Fibroblast of peridontal ligament (primary cell): ENCODE data around the gene CLHC1.
"Not testable (repeated sequence)": the region's sequence is repeated elsewhere in the genome, so short reads cannot be mapped to it uniquely, and the experiment has no call there.

Experiments used
- DNase-seq: peaks from one replicate; pipeline ENCODE4 v3.0.0-alpha.2; 2010; ENCODE audit errors: extremely low read depth

Gene CLHC1

DNA sequence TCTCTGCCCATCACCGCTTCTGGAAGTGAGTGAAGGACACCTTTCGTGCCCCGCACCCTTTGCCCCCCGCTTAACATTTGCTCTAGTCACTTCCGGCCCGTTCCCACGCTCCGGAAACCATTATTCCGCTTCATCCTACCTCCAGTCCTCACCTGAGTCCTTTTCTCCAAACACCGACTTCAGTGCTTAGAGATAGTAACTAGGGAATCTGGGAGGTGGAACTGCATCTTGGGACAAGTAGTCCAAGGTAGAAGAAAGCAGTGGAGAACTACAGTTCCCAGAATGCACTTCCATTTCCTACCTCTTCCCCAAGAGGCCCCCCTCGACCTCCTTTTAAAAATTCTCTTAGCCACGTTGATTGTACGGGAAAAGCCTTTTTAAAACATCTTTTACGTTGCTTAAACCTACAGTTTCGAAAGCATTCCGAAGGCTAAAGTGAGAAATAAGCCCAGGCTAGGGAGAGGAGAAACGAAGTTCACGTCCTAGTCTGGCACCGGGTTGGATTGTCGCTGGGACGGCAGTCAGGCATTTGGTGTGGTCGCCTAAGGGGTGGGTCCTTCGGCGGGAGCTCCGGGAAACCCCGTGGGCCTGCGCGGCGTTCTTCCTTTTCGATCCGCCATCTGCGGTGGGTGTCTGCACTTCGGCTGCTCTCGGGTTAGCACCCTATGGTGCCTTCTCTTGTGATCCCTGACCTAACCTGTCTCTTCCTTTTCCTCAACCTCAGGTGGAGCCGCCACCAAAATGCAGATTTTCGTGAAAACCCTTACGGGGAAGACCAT is at the start of gene CLHC1, which contains the start of gene RPS27A:
TSS of gene CLHC1 (minus strand) at position 210 of the 779 bp plus-strand sequence. CDS start 9,882 bp downstream, outside the sequence.
TSS of gene RPS27A (plus strand) at position 605 of the 779 bp plus-strand sequence. CDS start at position 742, 137 bp downstream.
- peak; percentile 99 for DNase-seq

DNA sequence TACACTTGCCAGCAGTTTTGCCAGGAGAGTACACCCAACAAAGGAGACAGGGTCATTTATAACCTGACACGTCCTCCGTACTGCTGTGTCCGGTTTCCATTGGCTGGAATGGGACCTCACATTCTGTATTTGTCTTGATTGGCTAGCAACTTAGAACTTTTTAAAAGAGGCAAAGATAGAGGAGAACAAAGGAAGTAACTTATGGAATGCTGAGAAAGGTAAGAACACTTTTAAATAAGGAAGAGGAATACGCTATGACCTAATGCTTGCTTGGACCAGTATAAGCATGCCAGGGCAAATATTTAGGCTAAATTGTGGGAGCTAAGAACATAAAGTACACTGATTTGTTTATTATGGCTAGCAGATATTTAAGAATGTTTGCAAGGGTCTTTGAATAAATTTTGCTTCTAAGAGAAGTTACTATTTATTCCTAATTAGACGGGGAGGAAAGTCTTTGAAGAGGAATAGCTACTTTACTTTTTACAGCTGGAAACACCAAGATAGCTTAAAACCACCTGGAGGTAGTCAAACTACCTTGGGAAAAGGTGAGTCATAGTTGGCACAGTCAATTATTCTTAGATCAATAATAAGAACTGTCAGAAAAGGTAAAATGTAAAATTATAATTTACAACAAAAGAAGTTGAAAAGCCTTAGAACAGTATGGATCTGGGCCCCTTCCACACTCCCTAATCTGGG is 48.9 kb upstream of the CLHC1 start:
- not testable (repeated sequence) for DNase-seq

DNA sequence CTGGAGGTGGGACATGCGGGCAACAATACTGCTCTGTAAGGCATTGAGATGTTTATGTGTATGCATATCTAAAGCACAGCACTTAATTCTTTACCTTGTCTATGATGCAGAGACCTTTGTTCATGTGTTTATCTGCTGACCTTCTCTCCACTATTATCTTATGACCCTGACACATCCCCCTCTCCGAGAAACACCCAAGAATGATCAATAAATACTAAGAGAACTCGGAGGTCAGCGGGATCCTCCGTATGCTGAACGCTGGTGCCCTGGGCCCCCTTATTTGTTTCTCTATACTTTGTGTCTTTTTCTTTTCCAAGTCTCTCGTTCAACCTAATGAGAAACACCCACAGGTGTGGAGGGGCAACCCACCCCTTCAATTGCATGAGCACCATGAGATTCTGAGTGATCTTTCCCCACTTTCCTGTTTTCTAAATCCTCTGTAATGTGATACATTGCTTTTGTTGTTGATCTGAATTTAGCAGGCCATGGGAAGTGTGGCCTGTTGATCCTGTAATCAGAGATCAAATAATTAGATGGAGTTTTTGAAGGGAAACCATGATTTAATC is 47.8 kb upstream of the CLHC1 start:
- DNase-seq = not testable (repeated sequence)

DNA sequence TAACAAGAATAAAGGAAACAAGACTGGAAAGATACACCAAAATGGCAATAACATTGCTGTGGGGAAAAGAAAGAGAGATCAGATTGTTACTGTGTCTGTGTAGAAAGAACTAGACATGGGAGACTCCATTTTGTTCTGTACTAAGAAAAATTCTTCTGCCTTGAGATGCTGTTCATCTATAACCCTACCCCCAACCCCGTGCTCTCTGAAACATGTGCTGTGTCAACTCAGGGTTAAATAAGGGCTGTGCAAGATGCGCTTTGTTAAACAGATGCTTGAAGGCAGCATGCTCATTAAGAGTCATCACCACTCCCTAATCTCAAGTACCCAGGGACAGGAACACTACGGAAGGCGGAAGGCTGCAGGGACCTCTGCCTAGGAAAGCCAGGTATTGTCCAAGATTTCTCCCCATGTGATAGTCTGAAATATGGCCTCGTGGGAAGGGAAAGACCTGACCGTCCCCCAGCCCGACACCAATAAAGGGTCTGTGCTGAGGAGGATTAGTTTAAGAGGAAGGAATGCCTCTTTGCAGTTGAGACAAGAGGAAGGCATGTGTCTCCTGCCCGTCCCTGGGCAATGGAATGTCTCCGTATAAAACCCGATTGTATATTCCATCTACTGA is 47.2 kb upstream of the CLHC1 start:
- DNase-seq = not testable (repeated sequence)

DNA sequence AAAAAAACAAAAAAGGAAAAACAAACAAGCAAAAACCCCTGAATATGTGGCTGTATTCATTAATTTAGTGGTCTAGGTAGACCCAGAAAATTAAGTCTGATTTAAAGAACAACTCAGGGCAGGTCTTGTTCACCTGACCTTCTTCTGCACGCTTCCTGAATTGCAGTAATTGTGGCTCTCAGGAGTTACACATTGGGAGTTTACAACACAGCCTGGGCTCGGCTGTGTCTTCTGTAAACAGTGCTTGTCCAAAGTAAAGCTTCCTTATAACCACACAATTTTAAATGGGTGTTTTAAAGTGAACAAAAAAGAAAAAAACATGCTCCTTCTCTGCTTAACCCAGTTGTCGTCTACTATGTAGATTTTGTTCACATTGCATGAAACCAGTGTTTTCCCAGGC is 45.2 kb upstream of the CLHC1 start:
- DNase-seq = no peak

DNA sequence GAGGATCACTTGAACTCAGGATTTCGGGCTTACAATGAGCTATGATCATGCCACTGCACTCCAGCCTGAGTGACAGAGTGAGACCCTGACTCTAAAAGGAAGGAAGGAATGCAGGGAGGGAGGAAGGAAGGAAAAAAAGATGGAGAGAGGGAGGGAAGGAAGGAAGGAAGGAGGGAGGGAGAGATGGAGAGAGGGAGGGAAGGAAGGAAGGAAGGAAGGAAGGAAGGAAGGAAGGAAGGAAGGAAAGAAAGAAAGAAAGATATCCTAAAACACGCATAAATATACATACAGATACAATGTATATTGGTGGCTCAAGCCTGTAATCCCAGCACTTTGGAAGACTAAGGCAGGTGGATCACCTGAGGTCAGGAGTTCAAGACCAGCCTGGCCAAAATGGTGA is 42.3 kb upstream of the CLHC1 start:
- not testable (repeated sequence) for DNase-seq

DNA sequence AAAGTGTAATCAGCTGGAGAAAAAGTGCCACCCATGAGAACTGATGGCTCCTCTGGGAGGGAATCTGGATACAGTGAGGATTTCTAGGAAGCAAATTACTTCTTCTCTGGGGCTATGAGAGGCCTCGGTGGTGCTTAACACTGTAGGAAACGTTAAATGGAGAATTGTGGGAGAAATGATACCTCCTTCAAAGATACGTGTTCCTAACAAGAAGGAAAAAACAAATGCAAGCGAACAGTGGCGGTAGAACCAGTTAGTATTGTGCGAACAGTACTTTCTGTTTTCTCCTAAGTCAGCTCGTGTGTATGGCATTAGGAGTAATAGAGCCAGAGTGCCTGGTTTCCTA is 37.5 kb upstream of the CLHC1 start:
- DNase-seq = peak; percentile 26

DNA sequence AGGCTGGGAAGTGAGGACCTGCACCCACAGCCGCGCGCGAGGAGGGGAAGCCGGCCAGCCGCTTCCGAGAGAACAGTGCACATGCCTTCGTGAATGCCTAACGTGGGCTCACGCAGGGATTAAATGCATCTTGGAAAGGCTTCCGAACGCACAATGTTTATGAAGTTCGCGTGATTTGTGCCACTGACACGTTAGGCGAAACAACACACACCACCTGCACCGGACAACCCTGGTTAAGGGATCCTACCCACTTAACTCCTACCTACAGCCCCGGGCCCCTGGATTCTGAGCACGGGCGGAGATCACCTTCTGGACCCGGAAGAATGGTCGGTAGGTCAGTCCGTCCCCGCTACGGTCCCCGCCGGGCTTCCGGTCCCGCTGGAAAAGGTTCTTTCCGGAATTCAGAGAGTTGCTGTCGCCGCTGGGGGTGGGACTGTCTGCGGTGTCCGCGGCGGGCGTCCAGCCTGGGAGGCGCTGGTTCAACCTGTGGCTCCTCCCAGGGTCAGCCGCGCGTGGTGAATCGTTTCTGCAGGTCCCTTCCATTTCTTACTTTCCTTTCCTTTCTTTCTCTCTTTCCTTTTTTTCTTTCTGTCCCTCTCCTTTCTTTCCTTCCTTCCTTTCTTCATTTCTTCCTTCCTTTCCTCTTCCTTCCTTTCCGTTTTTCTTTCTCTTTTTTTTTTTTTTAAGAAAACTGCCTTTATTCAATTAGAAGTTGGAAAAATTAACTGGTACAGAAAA is 37.0 kb upstream of the CLHC1 start, which contains the start of gene MTIF2:
TSS of gene MTIF2 (minus strand) at position 325 of the 738 bp plus-strand sequence. CDS start 5,373 bp downstream, outside the sequence.
- peak; percentile 89 for DNase-seq

DNA sequence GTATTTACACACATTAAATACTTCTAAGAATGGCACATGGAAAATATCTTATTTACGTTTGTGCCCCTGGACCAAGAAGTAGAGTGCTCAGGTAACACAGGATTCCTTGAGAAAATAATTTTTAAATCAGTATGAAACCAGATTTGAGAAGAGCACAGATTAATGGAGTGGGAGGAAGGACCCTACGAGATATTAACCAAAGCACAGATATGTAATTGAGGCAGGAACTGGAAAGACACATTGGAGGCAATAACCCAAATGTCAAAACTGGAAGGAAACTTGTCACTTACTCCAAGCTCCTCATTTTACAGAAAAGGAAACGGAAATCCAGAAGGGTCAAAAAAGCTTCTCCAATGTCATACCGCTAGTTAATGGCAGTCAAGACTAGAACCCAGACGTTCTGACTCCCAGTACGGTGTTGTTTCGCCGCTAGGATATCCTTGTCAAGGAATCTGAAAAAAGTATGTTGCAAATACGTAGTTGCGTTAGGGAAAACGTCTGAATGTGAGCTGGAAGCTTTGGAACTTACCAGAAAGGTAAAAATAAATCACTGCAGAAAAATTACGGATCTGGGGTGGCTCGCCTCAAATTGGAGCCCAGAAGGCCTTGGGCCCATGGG is 36.3 kb upstream of the CLHC1 start:
- DNase-seq = no peak

DNA sequence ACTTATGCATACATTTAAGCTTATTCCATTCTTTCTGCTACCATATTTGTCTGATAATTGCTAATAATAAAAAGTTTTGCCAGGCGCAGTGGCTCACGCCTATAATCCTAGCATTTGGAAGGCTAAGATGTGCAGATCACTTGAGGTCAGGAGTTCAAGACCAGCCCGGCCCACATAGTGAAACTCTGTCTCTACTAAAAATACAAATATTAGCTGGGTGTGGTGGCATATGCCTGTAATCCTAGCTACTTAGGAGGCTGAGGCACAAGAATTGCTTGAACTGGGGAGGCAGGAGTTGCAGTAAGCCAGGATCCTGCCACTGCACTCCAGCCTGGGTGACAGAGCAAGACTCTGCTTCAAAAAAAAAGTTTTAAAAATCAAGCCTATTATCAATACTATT is 27.5 kb upstream of the CLHC1 start:
- DNase-seq = not testable (repeated sequence)

DNA sequence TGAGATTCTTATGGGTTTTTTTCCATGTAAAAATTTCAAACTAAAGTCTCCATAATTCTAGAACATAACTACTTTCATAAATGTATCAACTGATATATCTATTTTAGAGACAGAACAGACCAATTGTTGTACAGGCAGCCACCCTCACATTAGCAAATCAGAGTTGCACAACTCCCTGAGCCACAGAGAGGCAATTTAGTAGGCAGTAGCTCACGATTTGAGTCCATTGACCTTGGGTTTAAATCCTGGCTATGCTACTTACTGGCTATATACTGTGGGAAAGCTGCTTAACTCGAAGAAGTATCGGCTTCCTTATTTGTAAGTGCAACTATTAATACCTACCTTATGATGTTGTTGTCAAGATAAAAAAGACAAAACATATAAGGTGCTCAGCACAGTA is 20.7 kb upstream of the CLHC1 start:
- DNase-seq = no peak

DNA sequence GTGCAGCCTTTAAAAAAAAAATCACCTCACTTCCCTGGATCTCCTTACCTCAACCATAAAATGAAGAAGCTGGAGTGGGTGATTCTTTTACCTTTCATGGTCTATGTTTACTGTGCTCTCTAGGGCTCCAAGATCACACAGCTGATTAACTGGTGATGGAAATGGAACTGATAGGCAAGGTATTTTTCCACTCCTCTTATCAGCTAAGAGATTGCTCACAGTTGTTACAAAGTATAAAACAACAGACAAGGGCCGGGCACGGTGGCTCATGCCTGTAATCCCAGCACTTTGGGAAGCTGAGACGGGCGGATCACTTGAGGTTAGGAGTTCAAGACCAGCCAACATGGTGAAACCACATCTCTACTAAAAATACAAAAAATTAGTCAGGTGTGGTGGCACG is 14.9 kb upstream of the CLHC1 start:
- DNase-seq = no peak

DNA sequence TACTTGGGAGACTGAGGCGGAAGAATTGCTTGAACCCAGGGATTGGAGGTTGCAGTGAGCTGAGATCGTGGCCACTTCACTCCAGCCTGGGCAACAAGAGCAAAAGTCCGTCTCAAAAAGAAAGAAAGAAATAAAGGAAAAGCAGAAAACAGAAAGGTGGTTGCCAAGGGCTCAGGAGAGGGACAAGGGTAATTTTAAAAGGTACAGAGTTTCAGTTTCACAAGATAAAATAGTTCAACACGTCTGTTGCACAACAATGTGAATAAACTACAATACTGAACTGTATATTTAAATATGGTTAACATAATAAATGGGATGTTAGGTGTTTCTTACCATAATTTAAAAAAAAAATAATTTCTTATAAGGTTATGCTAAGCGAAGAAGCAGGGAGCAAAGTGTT is 13.3 kb upstream of the CLHC1 start:
- no peak for DNase-seq

DNA sequence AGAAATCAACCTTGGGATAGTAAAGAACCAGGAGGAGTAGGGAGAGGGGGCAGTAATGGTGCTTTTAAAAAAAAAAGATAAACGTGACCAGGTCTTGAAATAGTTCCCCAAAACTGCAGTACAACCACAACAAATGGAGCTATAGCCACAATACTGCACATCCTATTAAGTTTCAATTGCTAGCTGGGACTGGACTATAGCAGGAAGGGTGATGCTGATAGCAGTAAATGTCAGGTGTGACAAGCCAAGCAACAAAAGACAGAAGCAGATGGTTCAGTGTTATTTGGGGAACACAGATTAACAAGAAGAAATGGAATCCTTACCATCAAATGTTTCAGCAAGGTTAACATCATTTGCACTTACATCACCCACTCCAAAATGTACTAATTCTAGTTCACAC is 10.5 kb upstream of the CLHC1 start:
- DNase-seq = no peak

DNA sequence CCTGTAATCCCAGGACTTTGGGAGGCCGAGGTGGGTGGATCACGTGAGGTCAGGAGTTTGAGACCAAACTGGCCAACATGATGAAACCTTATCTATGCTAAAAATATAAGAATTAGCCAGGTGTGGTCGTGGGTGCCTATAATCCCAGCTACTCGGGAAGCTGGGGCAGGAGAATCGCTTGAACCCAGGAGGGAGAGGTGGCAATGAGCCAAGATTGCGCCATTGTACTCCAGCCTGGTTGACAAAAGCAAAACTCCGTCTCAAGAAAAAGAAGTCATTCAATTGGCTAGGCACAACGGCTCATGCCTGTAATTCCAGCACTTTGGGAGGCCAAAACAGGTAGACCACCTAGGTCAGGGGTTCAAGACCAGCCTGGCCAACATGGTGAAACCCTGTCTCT is 9.5 kb upstream of the CLHC1 start:
- DNase-seq = not testable (repeated sequence)

DNA sequence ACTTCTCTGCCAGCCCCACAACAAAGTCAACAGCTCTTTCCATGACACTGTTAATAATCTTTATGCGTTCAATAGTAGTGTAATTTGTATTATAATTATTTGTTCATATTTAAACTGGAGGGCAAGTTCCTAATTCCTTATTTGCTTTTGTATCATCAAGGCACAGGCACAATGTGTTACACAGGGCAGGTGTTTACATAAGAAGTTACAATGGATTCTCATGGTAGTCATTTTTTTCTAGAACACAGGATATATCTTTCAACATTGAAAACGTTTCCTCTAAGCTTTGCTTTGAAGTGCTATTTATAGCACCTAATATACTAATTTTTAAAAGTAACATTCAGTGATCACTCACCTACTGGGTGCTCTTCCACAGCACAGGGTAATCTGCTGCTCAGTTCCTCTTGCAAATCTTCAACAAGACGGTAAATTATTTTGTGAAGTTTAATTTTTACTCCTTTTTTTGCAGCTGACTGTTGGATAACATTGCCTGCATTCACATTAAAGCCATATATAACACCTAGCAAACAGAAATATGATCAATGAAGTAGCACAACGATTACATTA is 7.6 kb upstream of the CLHC1 start:
- no peak for DNase-seq

DNA sequence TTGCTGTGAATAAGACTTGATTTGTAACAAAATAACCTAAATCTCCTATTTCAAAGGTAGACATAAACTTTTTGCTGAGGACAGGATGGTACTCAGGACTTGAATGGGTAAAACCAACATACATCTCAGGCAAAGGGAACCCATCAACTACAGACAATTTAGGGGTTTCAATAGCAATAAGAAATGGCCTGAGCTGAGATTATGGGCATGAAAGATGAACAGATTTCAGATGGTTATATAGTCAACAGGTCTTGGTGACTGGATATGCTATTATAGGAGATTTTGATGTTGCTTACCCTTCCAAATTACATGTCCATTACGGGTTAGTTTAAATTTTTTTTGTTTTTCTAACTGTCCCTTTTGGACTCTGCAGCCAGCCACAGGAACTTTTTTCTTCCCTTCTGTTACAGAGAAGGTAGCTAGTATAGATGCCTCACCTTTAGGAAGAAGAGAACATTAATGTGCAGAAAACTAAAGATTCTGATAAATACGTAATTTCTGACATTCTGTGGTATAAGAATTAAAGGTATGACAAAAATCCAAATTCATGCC is 5.0 kb upstream of the CLHC1 start:
- no peak for DNase-seq

DNA sequence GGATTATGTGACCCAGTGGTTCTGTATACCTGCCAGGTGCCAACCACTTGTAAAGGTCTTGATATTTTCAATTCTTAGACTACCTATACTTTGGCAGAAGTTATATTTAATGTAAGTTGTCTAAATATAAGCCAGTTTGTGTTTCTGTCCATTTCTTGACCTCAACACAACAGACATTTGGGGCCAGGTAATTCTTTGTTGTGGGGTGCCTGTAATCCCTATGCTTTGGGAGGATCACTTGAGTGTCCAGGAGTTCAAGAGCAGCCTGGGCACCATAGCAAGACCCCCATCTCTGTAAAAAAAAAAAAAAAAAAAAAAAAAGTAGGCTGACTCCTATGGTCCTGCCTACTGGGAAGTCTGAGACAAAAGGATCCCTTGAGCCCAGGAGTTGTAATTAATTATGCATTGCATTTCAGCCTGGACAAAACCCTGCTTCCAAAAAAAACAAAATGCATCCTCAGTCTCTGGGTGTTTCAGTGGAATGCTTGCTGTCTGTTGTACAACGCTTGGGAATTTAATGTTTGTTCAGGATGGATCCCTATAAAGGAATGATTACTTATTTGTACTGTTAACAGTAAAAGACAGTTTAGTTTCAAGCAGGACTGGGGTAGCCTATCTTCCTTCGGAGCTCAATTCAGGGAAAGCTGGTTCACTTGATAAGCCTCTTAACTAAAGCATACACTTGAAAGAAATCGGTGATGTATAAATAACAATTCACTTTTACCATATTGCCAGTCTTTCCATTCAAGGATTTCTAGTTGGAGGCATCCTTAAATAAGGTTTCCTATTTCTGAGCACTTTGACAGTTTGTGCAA is 3.8 kb upstream of the CLHC1 start:
- DNase-seq = no peak

DNA sequence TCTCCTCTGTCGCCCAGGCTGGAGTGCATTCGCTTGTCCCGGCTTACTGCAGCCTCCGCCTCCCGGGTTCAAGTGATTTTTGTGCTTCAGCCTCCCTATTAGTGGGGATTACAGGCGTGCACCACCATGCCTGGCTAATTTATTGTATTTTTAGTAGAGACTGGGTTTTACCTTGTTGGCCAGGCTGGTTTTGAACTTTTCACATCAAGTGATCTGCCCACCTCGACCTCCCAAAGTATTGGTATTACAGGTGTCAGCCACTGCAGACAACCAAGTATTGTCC is 1.5 kb upstream of the CLHC1 start:
- no peak for DNase-seq
